GM19240 (cell line): ENCODE results near the gene PFKL.
A peak's percentile ranks its signal among the peaks of the same experiment; 100 is the strongest.

Experiments
- DNase-seq: peaks from one replicate; pipeline ENCODE4 v3.0.0; 2011; ENCODE audit warnings: low spot score; ENCODE audit not compliant: insufficient read length

The PFKL gene

DNA sequence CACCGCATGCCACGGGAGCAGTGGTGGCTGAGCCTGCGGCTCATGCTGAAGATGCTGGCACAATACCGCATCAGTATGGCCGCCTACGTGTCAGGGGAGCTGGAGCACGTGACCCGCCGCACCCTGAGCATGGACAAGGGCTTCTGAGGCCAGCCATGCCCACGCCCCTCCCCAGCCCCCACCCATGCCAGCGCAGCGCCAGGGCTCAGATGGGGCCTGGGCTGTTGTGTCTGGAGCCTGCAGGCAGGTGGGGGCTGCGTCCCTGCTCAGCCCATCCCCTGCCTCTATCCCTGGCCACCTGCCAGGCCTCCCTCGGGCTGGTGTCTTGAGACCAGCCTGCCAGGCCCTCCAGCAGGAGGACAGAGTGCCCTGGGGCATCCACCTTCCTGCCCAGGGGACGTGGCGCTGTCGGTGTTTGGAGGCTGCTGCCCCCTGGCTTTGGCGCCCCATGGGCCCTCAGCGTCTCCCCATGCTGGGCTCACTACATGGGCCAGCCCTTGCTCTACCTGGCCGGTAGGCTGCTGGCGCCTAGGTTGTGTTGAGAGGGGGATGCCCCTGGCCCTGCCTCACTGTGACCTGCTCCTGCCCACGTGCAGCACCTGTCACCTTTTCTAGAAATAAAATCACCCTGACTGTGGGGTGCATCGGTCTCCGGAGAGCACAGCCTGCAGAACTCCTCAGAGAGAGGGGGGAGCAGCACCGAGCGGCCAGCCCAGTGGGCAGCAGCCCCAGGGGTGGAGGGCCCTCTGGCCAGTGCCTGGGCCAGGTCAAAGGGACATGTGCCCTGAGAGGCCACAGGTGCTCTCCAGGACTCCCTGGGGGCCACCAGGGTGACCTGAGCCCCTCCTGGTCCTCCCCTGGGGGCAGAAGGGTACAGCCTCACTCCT lies 27.1 kb downstream of the PFKL start:
- DNase-seq, result no peak

DNA sequence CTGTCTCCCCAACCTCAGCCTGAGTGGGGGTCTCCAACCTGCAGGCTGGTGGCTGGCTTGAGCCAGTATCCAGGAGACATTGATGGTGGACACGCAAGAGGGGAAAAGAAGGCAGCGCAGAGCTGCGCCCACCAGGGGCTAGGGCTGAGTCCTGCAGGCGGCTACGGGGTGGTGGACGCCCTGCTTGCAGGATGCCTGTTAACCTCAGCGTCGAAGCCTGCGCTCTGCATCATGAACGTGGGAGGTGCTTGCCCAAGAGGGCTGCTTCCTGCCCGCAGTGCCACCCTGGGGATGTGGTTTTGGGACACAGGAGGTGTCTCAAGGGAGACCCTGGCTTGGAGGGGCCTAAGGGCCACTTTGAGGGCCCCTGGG lies 27.7 kb downstream of the PFKL start:
- DNase-seq, result no peak

DNA sequence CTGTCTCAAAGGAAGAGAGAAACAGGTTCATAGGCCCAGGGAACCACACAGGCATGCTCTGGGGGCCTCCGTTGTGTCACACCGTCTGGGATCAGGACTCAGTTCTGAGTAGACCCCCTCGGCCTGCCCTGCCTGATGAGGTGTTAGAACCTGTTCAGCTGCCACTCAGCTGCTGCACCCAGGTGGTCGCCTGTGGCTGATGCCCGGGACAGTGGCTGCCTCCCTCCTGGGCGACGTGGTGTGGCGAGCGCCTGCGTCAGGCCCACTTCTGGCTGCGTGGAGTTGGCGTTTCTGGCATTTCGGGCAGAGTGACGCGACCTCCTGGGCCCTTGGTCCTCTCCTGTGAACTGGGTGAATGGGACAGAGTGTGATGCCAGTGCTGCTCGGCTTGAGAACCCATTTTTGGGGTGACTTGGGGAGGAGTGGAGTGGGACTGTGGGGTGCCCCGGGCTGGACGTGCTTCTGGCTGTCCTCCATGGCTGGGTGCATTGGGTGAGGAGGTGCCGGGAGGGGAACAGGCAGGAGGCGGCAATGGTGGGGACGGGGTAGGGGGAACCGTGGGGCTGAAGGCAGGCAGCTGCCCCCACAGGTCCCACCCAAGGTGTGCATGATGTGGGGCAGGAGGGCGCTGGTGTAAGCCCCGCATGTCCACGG lies 28.5 kb downstream of the PFKL start:
- DNase-seq, result no peak

- no peak for DNase-seq
Observed at GRCh38 chr21:44329086-44329889, 29.4 kb downstream of the PFKL start.

GRCh38 chr21:44329971-44330681 lies 30.3 kb downstream of the PFKL start:
- DNase-seq, result no peak

DNA sequence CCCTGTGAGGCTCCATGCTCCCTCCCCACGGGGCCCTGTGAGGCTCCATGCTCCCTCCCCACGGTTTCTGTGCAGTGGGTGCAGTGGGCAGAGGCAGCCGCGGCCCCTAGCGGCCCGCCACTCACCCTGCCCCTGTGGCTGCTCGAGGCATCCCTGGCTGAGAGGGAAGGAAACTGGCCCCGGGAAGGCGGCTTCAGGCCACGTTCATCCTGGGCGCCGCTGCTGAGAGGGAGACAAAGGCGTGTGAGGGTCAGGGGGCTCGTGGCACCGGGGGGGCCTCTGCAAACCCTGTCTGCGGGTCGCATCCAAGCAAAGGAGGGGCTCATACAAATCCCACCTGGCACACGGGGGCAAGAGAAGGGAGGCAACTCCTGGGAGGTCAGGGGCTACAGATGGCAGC lies 30.8 kb downstream of the PFKL start:
- DNase-seq, result no peak

DNA sequence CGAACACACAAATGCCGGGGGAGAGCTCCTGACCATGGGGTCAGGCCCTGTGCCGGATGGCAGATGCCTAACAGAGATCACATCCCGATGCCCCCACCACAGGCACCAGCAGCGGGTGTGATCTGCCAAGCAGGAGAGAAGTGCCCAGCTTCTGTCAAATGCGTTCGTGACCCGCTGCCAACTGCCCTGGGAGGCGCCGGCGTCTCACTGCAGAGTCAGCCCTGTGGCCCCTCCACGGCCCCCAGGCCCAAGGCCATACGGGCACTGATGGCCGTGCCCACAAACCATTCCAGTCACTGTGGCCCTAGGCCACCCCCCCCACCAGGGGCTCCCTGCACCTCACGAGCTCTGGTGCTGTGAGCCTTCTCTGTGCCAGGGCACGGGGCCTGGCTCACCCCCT lies 31.4 kb downstream of the PFKL start:
- no peak for DNase-seq

DNA sequence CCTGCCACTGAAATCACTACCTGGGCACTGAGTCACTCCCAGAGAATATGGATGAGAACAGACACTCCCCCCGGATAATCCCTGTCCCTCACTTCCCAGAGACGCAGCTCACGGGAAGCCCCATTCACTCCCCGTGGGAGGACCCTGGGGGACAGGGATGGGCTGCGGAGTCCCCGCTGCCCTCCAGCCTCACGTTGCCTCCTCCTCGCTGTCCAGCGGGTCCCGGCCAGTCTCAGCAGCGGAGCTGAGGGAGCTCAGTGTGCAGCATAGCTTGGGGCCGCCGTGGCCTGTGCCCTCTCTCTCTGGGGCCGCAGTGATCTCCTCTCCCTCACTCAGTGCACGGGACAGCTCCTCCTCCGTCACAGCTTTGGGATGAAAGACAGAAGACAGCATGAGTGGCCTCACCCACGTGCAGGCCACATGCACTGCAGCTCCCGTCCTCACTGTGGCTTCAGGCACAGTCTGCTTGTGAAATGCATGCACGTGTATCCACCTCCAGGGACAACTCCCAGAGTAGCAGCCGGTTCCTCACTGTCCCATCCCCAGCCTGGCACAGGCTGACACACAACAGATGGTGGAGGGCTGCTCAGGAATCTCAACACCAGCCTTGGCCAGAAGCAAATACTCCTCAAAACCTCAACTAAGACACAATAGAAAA lies 31.9 kb downstream of the PFKL start:
- DNase-seq, result no peak

- DNase-seq, result no peak
Observed at GRCh38 chr21:44332383-44332782, 32.5 kb downstream of the PFKL start.

DNA sequence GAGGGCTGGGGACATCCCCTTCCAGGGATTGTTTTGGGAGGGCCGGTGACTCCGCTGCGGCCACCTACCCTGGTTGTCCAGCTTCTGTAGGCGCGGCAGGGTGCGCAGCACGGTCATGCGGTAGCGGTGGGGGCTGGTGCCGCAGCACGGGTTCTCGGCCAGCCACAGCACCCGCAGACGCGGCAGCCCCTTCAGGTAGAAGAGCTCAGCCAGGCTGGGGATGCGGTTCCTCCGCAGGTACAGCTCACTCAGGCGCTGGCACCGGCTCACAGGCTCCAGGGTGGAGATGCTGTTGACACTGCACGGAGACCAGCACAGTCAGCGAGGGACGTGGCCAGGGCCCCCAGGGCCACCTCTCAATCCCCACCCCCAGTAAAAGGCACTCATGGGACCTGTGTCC lies 33.1 kb downstream of the PFKL start:
- no peak for DNase-seq

DNA sequence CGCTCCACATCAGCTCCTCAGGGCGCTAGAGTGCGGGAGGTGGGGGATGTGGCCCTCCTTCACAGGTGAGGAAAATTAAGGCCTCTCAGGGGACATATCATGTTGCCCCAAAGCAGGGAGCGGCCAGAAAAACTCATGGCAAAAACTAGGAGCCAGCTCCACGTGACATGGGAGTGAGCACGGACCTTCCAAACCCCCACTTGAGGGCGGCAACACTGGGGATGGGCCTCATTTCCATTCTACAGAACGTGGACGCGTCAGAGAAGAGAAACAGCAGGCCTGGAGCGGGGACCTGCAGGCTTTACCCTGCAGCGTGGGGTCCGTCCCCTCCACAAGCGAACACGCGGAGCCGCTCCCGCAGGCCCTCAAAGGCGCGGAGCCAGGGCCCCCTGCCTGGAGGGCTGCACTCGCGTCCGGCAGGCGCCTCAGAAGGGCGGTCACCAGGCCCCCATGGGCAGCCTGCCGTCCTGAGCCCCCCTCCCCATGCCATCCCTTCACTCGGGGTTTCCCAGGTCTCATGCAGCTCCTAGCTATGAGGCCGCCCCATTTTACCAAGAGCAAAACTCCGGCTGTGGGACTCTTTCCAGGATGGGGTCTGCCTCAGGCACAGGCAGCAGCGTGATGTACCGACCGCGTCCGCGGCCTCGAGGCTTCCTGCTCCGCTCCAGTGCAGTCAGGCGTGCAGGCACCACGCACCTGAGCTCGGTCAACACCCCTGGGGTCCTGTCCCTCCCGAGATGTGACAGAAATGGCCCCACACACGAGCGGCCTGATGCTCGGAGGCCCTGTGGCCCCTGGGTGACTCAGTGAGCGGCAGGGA lies 33.9 kb downstream of the PFKL start:
- no peak for DNase-seq

DNA sequence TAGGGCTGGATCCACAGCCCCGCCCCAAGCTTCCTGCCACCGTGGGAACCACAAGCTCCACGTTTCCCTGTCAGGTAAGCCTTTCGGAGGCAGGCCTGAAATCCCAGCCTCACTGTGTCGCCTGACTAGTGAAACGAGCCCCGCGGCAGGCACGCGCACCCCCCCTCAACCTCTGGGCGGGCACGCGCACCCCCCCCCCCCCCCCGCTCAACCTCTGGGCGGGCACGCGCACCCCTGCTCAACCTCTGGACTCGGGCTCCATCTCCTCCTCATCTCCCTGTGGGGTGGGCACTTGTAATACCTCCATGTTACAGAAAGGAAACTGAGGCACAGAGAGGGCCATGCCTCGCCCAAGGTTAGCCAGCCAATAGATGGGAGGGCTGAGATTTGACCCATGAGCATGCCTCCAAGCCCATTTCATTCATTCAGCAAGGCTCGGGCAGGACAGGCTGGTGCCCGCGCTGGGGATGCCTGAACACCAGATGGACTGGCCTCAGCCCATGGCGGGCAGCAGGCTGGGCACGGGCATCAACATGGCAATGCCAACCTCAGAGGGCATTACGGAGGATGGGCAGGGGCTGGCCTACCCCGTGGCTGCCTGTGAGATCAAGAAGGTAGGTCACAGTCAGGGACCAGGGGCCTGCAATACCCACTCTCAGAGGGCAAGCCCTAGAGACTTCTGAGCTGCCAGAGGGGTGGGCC lies 34.6 kb downstream of the PFKL start:
- DNase-seq, result no peak

GRCh38 chr21:44335266-44336059 lies 35.6 kb downstream of the PFKL start:
- DNase-seq, result no peak

DNA sequence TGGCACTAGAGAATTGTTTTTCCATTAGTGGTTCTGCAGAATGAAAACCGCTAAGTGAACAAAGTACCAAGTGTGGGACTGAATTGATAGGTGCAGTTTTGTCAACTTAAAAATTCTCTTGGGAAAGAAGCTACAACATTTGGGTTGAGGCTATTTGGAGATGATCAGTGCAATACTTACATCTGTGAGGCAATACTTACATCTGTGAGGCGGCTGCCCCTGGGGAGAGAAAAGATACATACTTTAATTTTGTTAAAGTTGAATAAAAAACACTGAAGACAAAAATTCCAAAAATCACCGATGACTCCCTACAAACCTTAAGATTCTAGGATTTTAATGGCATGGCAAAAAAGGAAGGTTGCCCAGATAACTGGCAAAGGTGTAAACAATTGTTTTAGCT lies 37.6 kb downstream of the PFKL start:
- DNase-seq, result no peak

DNA sequence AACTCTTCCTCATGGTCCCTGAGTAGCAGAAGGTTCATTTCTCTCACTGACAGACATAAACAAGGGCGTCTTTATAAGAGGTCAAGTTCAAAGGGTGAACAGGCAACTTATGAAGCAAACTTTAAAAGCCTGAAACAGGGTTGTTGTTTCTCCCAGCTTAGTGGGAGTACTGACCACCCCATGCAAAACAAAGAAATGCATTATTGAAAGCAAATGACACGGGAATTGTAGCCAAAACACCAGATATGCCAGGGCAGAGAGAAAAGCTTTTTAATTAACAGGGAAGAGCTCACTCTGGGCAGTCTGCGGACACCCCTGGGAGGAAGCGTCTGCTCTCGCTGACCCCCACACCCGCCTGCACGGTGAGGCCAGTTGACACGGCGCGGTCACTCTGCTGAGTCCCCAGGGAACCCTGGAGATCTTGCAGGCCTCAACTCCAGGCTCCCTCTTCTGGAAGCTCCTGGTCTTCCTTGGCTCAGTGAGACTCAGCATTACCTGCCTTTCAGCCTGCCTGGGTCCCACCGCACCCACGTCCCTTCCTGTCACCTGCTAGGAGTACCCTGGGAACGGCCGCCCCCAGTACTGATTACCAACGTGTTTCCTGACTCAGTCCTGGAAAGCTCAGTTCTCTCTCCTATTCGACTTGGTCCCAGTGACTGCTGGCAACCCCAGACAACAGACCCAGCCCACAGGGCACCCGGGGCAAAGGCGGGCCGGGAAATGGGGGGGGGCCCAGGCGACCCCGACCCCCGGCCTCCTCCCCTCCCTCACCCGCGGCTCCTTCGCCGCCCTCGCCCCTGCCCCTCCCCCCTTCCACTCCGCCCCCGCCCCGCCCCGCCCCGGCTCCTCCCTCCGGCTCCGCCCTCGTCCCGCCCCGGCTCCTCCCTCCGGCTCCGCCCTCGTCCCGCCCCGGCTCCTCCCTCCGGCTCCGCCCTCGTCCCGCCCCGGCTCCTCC lies 38.4 kb downstream of the PFKL start:
- no peak for DNase-seq

GRCh38 chr21:44338971-44339910 lies 39.4 kb downstream of the PFKL start, which contains the start of gene CFAP410:
Gene CFAP410, minus strand, starts transcription at chr21:44339390. Its CDS starts 196 bp downstream, at chr21:44339194.
- DNase-seq, result peak; percentile 100
